Epithelial cell of proximal tubule (primary cell): Measurements from ENCODE around the gene CASP2. TPM values are rescaled to one million over a fixed set of nuclear protein-coding genes. Genes with fewer than 3 reads are reported as not detected.

ENCODE experiments used
- DNase-seq: peaks from one replicate; pipeline ENCODE4 v3.0.0-alpha.2; 2011; ENCODE audit warnings: low read depth
- H3K4me3 ChIP-seq: 2 replicates; pipeline ENCODE4 v1.5.1; 2011; ENCODE audit warnings: low read depth, mild to moderate bottlenecking, low read length
- CTCF ChIP-seq: conservative IDR thresholded peaks from 2 replicates; pipeline ENCODE4 v1.5.1; 2012; ENCODE audit warnings: low read depth, mild to moderate bottlenecking, low read length
- total RNA-seq: library from RNA; depleted of rRNA; stranded (reverse); fragments of >200 nt; gene quantifications from 2 replicates; pipeline ENCODE4 v1.2.3, GENCODE V29; 2015

The CASP2 gene
- total RNA-seq, 1 donor from 2014 or later, result 17.8 TPM

- no peak for DNase-seq
- no peak overlapping the region for H3K4me3 ChIP-seq
- TF ChIP-seq CTCF, result no peak
These were observed 32.6 kb upstream of the CASP2 start for GRCh38 chr7:143255564-143255963.

- TF ChIP-seq CTCF, result no peak
- H3K4me3 ChIP-seq, result no peak overlapping the region
- no peak for DNase-seq
These were observed 31.8 kb upstream of the CASP2 start for GRCh38 chr7:143256325-143256724.

- DNase-seq, result no peak
- no peak for TF ChIP-seq CTCF
- no peak overlapping the region for H3K4me3 ChIP-seq
These were observed 31.2 kb upstream of the CASP2 start for GRCh38 chr7:143256932-143257331.

GRCh38 chr7:143257501-143257900, 30.6 kb upstream of the CASP2 start:
- no peak for TF ChIP-seq CTCF
- DNase-seq, result no peak
- no peak overlapping the region for H3K4me3 ChIP-seq

GRCh38 chr7:143258831-143259230, 29.3 kb upstream of the CASP2 start:
- TF ChIP-seq CTCF, result no peak
- no peak for DNase-seq
- H3K4me3 ChIP-seq, result no peak overlapping the region

GRCh38 chr7:143259765-143260164, 28.4 kb upstream of the CASP2 start:
- no peak for DNase-seq
- TF ChIP-seq CTCF, result no peak
- no peak overlapping the region for H3K4me3 ChIP-seq

- DNase-seq, result no peak
- TF ChIP-seq CTCF, result no peak
- H3K4me3 ChIP-seq, result no peak overlapping the region
These were observed 26.2 kb upstream of the CASP2 start for GRCh38 chr7:143261901-143262300.
